SK-N-SH treated with all-trans-retinoic acid at 6 μM for 48 hours (cell line): ENCODE results near the gene RBMX.

Experiments
- BACH2 ChIP-seq: fragments of 250-450 bp; sonication (Bioruptor Pico); IDR thresholded peaks from 2 replicates; pipeline ENCODE4 v1.9.0; 2021; ENCODE audit warnings: mild to moderate bottlenecking, borderline replicate concordance
- CREB5 ChIP-seq: fragments of 250-450 bp; sonication (Bioruptor Pico); IDR thresholded peaks from 2 replicates; pipeline ENCODE4 v1.5.1; 2020; ENCODE audit warnings: low read depth, mild to moderate bottlenecking, moderate library complexity
- OSR1 ChIP-seq: fragments of 250-450 bp; sonication (Bioruptor Pico); IDR thresholded peaks from 2 replicates; pipeline ENCODE4 v1.8.0; 2022; ENCODE audit warnings: moderate library complexity, mild to moderate bottlenecking, inconsistent platforms
- PATZ1 ChIP-seq: fragments of 250-450 bp; sonication (Bioruptor Pico); IDR thresholded peaks from 2 replicates; pipeline ENCODE4 v1.8.0; 2020; ENCODE audit warnings: mild to moderate bottlenecking, moderate library complexity, borderline replicate concordance
- POU6F1 ChIP-seq: fragments of 250-450 bp; sonication (Bioruptor Pico); IDR thresholded peaks from 2 replicates; pipeline ENCODE4 v1.8.0; 2021; ENCODE audit warnings: low read depth, mild to moderate bottlenecking, moderate library complexity, borderline replicate concordance
- RARB ChIP-seq: fragments of 250-450 bp; sonication (Bioruptor Pico); IDR thresholded peaks from 2 replicates; pipeline ENCODE4 v1.8.0; 2021; ENCODE audit warnings: mild to moderate bottlenecking, moderate library complexity
- TCF4 ChIP-seq: fragments of 250-450 bp; sonication (Bioruptor Pico); IDR thresholded peaks from 2 replicates; pipeline ENCODE4 v1.8.0; 2021; ENCODE audit warnings: mild to moderate bottlenecking, moderate library complexity, borderline replicate concordance
- ZFP30 ChIP-seq: fragments of 450-650 bp; formaldehyde crosslinking; IDR thresholded peaks from 2 replicates; pipeline ENCODE4 v1.5.0; 2022; ENCODE audit warnings: mild to moderate bottlenecking, moderate library complexity
- ZNF70 ChIP-seq: fragments of 450-650 bp; formaldehyde crosslinking; IDR thresholded peaks from 2 replicates; pipeline ENCODE4 v1.5.0; 2020; ENCODE audit warnings: mild to moderate bottlenecking, moderate library complexity
- ZNF8 ChIP-seq: fragments of 450-650 bp; formaldehyde crosslinking; IDR thresholded peaks from 2 replicates; pipeline ENCODE4 v1.5.0; 2020; ENCODE audit warnings: mild to moderate bottlenecking, moderate library complexity

- TF ChIP-seq PATZ1 (CRISPR knock-in tag) (no peak), TCF4 (CRISPR knock-in tag) (no peak), RARB (CRISPR knock-in tag) (no peak), OSR1 (CRISPR knock-in tag) (no peak), ZNF8 (CRISPR knock-in tag) (no peak), POU6F1 (no peak), BACH2 (CRISPR knock-in tag) (no peak), ZFP30 (no peak), ZNF70 (CRISPR knock-in tag) (no peak), CREB5 (CRISPR knock-in tag) (no peak)
These were observed 18.0 kb downstream of the RBMX start for GRCh38 chrX:136862546-136862945.
